Cardiac septum (tissue), 1 donor: ENCODE data around the gene ZPBP2. TPM values are rescaled to one million over a fixed set of nuclear protein-coding genes. Genes with fewer than 3 reads are reported as not detected.
"Not testable (repeated sequence)": the region's sequence is repeated elsewhere in the genome, so short reads cannot be mapped to it uniquely, and the experiment has no call there.

Source experiments
- DNase-seq: peaks from one replicate; pipeline ENCODE4 v3.0.0-alpha.2; 2020; ENCODE audit warnings: low spot score
- intact Hi-C: fragments of 100-400 bp; cut with DNase I; formaldehyde crosslinking; loops from one replicate; pipeline ENCODE4 v1.14.0; 2022
- total RNA-seq: library from RNA; stranded (reverse); fragmentation: NEBNext Ultra II Directional; extraction: Animal tissue kit (Norgen Biotek cat#: 25700); gene quantifications from one replicate; pipeline ENCODE4 v1.2.1, GENCODE V29; 2021
- donor health status: DM: no; HTN: no; CAD: no.

ZPBP2 gene
- total RNA-seq, 1 donor from 2014 or later, result not detected

DNA sequence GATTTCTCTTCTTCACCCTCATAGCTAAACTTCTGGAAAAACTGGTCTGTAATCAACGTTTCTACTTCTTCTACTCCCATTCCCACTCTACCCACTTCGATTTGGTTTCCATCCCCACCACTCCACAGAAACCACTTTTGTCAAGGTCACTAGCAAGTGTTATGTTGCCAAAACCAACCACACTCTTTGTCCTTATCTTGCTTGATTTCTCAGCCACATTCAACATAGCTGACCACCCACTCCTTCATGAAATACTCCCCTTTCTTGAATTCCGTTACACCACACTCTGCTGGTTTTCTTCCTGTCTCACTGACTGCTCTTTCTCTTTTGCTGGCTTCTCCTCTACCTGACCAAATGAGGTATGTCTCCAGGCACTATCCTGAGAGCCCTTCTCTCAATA, 15.8 kb upstream of the ZPBP2 start:
- no peak for DNase-seq
- intact Hi-C loops, result no loop called here

DNA sequence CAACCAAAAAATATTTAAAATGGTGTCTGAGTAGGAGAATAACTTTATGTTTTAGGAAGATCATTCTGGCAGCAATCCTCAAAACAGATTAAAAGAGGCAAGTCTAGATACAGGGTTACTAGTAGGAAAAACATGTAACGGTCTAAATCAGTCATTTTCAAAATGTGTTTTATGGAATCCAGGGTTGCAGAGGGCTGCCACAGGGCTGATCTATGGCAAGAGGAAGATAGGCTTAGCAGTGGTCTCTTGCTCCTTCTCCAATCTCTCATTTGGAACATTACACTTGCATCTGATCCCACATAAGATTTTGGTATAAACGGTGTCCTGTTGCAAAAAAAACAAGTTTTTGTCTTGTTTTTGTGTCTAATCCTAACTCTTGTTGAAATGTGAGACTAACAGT, 13.1 kb upstream of the ZPBP2 start:
- DNase-seq, result no peak
- intact Hi-C loops, result no loop called here

DNA sequence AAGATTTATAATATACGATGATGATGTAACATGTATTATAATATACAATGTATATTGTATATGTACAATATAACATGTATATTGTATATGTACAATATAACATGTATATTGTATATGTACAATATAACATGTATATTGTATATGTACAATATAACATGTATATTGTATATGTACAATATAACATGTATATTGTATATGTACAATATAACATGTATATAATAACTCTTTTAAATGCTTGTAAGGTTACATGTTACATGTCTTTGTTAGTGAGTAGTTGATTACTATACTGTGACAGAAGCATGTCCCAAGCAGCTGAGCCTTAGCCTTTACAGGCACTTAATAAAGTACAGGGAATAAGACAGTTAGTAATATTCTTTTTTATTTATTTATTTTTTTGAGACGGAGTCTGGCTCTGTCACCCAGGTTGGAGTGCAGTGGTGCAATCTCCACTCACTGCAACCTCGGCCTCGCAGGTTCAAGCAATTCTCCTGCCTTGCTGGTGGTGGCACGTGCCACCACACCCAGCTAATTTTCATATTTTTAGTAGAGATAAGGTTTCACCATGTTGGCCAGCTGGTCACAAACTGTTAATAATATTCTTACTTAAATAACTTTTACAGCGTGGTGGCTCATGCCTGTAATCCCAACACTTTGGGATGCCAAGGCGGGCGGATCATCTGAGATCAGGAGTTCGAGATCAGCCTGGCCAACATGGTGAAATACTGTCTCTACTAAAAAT, 11.9 kb upstream of the ZPBP2 start:
- DNase-seq, intact Hi-C loops: not testable (repeated sequence)

DNA sequence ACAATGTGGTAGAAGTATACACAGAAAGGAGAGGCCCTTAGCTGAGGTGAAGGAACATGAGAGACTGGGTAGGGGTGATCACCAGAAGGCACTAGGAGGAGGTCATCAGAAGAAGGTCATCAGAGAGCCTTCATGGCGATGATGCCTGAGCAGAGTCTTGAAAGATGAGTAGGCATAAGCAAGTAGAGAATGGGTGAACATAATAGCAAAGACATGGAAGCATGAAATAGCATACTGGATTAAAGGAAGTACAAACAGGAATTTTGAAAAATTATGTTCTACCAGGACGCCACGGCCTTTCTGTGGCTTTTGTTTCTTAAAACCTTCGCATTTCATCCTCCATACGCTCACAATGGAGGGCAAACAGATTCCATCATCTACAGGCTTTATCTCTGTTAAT, 6.8 kb upstream of the ZPBP2 start:
- intact Hi-C loops, result no loop called here
- no peak for DNase-seq

DNA sequence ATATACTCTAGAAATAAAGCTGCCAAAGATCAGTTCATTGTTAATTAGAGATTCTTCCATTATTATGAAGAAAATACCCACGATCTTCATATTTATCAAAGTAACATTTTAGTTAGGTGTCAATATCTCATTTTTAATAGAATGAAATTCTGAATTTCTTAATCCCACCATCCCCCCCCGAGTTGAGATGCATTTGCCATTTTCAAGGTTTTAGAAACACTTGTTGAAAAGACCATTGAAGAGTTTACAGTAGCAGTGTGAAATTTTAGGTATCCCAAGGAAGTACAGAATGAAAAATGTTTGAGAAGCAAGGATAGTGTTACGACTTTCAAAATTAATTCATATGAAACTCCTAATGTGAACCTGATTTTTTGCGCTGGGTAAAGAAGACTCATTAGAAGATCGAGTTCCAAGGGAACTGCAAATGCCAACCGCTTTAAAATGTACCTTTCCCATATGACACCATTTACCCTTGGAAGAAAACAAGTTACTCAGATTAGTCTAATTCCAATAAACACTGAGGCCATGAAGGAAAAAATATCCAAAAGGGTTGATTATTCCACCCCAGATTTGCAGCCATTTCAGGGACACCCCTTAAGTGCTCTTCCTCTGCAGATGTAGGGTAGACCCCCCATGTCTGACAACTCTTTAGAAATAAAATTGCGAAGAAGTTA, 4.6 kb upstream of the ZPBP2 start:
- intact Hi-C loops, result no loop called here

DNA sequence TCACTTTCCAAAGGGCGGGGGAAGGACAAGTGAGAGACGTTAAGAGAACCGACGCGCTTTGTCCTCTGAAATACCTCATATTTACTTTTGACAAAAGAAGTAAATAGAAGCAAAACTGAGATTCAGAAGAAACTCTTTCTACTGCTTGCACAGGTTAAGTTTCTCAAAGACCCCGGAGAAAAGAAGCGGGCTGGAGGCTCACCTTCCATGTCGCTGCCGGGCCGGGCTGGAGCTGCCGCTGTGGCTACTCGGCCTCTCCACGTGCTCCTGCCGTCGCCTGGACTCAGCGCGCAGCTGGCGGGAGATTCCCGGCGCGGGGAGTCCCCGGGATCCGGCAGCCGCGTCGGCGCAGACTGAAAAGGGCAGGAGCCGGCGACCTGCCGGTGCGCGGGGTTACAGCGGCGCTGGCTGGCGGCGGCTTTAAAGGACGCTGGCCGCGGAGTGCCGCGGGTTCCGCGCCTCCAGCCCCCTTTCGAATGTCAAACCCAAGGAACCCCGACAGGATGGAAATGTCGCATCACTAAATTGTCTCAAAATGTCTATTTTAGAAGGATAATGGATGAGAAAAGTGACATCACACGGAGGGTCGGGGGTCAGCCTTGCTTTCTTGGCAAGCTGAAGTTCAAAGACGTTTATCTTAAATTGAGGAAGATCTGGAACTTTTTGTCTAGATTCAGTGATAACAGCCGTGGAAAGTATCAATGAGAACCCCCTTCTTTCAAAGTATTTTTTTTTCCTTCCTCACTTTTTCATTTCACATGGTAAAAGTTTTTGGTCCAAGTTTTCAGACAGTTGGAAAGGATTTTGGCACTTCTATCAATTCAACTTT, 3.9 kb upstream of the ZPBP2 start, which contains the start of gene IKZF3:
TSS of gene IKZF3 (minus strand) at position 395 of the 829 bp plus-strand sequence. CDS start at position 209, 186 bp downstream.
- no peak for DNase-seq
- intact Hi-C loops, result no loop called here

More for the DNA sequence above, 4.6 kb upstream of the ZPBP2 start:
- DNase-seq, result no peak

DNA sequence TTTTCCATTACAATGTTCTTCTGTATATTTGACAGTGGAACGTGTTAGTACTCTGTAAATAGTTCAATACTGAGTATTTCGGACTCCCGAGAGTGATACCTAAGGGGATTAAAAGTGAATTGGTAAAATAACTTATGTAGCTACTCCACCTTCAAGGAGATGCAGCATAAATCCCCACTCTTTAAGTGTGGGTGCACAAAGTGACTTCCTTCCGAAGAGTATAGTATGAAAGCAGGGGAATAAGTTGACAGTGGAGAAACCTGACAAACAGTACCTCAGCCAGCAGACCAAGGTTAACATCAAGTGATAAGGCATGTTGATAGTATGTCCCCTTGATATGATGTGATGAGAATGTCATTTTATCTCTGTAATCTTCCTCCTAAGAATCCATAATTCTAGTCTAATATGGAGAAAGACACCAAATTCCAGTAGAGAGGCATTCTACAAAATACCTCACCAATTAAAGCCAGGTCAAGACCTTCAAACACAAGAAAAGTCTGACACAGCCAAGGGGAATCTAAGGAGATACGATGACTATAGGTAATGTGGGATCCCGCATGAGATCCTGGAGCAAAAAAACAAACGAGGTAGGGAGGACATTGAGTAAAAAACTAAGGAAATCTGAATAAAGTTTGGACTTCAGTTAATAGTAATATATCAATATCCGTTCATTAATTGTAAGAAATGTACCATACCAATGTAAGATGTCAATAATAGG, 1.8 kb upstream of the ZPBP2 start:
- intact Hi-C loops, result no loop called here
- DNase-seq, result no peak

DNA sequence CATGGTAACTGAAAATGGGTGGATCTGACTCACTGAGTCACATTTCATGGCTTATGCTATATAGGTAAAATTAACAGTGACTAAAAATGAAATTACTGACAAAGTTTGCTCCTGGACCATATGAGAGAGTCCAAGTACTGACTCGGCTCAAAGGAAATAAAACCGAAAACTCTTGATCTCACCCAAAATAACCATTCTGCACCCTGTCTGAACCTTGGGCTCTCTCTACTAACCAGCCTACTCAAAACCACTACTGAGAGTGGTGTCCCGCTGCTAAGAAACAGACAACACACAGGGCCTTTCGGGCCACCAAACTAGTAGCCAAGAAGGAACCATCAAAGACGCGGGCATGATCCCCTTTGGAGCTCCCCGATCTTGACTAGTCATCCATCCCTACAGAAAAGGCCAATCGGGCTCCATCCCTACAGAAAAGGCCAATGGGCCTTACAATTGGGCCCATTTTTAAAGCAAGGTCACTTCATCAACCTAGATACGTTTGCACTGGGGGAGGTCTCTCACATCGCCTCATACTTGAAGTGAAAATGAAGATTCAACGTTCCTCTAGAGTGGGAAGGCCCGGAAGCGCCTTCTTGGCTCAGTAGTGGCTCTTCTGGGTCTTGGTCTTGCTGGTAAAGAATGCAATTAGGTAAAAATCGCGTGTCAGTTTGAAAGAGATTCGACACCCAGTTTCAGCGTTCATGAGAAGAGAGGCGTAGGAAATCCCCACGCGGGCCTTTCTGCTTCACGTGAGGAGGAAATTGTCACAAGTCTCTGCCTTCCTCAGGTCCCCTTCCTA, 720 bp upstream of the ZPBP2 start:
- intact Hi-C loops, result no loop called here
- no peak for DNase-seq

DNA sequence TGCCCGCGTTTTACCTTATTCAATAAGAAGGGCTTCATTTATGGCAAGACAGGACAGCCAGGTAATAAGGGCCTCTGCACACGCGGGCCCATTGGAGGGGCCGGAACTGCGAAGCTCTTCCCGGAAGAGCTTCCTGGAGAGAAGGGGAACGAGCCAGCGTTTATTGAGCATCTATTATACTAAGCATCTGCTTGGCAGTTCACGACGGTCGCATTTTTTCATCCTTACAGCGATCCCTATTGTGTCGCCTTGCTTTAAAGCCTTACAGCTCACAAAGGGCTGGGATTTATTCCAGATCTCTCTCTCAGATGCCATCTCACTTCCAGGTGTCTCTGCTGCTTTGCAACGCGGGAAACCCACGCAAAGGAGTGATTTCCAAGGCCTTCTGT, 546 bp downstream of the ZPBP2 start:
- intact Hi-C loops, result no loop called here
- DNase-seq, result no peak

DNA sequence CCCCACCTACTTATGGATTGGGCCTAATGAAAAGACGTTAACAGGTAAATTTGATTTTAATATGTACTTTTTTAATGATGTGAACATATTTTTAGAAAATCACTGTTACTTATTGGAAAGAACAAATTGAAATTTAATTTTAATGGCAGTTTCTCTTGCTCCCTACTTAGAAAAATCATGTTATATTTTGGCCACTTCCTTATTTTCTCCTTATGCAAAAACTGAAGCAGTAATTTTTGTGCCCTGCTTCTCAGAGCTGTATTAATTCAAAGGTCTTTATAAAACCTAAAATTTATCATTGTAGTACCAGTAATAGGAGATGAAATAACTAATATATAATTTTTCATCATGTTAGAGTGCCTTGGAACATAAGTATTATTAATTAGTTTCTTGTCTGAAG, 2.8 kb downstream of the ZPBP2 start:
- intact Hi-C loops, result loop anchor here (5.0 kb wide), 1 partner anchor 107 kb away; no protein-coding TSS in a partner anchor

DNA sequence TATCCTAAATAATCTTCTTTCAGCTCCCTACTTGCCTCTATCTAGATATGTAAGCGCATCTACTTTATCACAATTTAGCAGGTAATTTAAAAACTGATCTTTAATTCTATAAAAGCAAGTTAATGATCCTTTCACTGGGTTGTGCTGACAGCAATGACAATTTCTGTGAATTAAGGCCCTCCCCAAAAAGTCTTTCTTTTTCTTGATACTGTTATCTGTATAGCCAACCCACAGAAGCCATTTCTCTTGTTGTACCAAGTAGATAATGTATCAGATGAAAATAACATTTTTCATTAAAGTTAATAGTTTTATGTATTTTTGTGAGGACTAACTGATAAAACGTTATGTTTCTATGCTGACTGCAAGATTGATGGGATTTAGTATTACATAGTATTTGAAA, 3.8 kb downstream of the ZPBP2 start:
- intact Hi-C loops, result loop anchor here (5.0 kb wide), 1 partner anchor 106 kb away; no protein-coding TSS in a partner anchor
- DNase-seq, result no peak

More for the DNA sequence above, 2.8 kb downstream of the ZPBP2 start:
- DNase-seq, result no peak

DNA sequence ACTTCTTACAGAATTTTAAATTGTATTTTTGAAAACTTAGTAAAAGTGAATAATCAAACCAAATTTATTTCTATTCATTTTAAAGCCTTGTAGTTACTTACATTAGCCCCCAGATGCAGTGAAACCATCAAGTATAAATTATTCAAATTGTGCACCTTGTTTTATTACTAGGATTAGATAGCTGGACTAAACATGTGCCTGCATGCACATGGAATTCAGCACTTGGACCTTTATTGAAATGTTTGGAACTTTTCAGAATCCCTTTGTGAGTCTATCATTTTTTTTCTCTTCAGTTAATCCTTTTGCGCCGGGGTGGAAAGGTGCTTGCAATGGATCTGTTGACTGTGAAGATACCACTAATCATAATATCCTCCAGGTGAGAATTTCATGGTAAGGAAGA, 4.7 kb downstream of the ZPBP2 start:
- no peak for DNase-seq
- intact Hi-C loops, result loop anchor here (5.0 kb wide), 1 partner anchor 105 kb away; no protein-coding TSS in a partner anchor

DNA sequence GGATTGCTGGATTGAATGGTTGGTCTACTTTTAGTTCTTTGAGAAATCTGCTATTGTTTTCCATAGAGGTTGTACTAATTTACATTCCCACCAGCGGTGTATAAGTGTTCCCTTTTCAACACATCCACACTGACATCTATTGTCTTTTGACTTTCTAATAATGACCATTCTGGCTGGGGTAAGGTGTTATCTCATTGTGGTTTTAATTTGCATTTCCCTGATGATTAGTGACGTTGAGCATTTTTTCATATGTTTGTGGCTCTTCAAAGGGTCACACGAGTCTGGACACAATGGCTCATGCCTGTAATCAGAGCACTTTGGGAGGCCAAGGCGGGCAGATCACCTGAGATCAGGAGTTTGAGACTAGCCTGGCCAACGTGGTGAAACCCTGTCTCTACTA, 18.1 kb downstream of the ZPBP2 start:
- DNase-seq, intact Hi-C loops: not testable (repeated sequence)

DNA sequence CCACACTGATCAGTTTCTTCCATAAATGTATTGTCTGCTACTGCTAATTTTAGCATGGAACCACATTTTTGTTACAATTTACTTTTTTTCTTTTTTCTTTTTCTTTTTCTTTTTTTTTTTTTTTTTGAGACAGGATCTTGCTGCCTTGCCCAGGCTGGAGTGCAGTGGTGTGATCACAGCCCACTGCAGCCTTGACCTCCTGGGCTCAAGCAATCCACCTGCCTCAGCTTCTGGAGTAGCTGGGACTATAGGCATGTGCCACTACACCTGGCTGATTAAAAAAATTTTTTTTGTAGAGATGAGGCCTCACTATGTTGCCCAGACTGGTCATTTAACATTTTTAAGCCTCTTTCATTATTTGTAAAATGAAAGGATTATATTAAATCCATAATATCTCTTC, 19.1 kb downstream of the ZPBP2 start:
- no peak for DNase-seq
- intact Hi-C loops, result no loop called here

DNA sequence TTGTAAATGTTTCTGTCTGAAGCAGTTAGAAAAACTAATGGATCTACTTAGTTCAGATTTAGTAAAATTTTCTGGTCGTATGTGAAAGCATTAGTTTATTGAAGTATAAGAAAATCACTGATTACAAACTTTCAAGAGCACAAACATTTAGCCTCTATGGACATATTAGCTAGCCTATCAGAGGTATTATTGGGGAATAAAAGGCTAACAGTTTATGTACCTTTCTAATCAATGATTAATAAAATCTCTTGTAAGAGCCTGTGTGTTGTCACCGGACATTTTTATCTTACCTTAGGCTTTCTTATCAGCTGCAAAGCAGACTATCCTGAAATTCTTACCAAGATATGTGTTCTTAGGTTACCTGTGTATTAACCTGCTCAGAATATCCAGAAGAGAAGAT, 21.2 kb downstream of the ZPBP2 start:
- DNase-seq, result no peak
- intact Hi-C loops, result no loop called here

DNA sequence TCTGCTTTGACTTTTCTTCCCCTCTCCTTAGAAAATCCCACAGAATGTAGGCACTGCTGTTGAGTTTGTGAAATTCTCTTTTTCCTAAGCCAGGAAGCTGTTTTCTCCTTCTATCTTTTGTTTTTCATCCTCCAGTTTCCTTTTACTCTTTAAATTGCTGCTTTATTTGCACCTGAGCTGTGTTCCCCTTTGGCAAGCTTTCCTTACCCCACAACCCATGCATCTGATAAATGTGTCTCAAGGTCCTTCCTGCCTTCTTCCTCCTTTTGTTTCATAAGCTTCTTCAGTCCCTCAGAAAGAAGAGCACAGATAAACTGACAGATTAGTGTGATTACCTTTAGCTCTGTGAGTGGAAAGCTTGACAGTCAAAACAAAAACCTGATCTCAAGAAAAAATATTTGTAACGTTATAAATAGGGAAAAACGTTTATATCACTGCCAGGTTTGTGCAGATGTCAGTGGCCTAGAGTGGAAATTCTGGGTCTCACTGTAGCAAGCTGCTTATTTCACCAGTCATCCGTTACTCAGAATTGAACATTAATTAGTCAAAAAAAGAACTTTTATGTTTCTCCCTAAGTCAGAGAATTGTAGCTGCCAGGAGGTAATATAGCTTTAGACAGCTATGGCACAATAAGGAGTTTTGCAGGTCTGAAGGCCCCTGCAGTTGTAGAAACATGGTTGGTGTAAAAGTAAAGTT, 26.8 kb downstream of the ZPBP2 start:
- intact Hi-C loops, result no loop called here

DNA sequence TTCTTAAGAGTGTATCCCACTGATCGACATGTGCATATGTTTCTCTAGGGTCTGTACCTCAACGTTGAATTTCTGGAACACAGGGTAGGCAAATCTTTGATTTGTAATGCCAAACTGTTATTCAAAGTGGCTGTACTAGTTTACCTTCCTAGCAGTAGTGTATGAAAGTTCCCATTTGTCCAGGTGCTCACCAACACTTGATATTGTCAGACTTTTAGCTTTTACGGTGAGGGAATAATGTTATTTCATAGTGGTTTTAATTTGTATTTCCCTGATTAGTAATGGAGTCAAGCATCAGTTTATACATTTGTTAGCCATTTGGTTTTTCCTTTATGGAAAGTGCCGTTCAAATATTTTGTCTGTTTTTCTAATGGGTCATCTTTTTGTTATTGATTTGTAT, 30.1 kb downstream of the ZPBP2 start:
- intact Hi-C loops, result no loop called here

More for the DNA sequence above, 26.8 kb downstream of the ZPBP2 start:
- no peak for DNase-seq

DNA sequence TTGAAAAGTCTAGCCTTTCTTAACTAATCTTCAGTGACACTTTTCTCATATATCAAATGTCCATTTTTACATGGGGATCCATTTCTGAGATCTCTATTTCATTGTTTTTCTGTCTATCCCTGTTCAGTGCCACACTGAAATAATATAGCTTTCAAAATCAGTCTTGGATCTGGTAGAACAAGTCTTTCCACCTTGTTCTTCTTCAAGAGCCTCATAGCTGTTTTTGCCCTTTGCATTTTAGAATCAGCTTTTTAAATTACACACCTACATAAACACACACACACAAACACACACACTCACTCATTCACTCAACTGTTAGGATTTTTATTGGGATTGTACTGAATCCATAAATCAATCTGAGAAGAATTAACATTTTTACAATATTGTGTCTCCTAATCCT, 31.2 kb downstream of the ZPBP2 start:
- intact Hi-C loops, result no loop called here
- DNase-seq, result no peak

More for the DNA sequence above, 30.1 kb downstream of the ZPBP2 start:
- no peak for DNase-seq
